NB4 (cell line): ENCODE measurements around the gene ADAP1.
A peak's percentile ranks its signal among the peaks of the same experiment; 100 is the strongest.

ENCODE experiments used
- DNase-seq: peaks from one replicate; pipeline ENCODE4 v3.0.0; 2010; ENCODE audit warnings: low read depth
- H3K4me3 ChIP-seq: one replicate; pipeline ENCODE4 v1.5.1; 2011; ENCODE audit warnings: mild to moderate bottlenecking, low read depth, low read length, moderate library complexity
- MYC ChIP-seq: IDR thresholded peaks from 2 replicates; pipeline ENCODE4 v1.6.1; 2011; ENCODE audit warnings: low read depth, low read length
- POLR2A ChIP-seq: IDR thresholded peaks from 2 replicates; pipeline ENCODE4 v1.6.1; 2011; ENCODE audit warnings: mild to moderate bottlenecking; ENCODE audit not compliant: insufficient read length; ENCODE audit errors: extremely low read depth
- TF ChIP-seq, protein P1 (sequence below): IDR thresholded peaks from one replicate; pipeline ENCODE4 v1.5.1; 2012; ENCODE audit warnings: low read depth, low read length
- TF ChIP-seq, protein P2 (sequence below): IDR thresholded peaks from 2 replicates; pipeline ENCODE4 v1.6.1; 2011; ENCODE audit warnings: low read depth, low read length

Gene ADAP1

DNA sequence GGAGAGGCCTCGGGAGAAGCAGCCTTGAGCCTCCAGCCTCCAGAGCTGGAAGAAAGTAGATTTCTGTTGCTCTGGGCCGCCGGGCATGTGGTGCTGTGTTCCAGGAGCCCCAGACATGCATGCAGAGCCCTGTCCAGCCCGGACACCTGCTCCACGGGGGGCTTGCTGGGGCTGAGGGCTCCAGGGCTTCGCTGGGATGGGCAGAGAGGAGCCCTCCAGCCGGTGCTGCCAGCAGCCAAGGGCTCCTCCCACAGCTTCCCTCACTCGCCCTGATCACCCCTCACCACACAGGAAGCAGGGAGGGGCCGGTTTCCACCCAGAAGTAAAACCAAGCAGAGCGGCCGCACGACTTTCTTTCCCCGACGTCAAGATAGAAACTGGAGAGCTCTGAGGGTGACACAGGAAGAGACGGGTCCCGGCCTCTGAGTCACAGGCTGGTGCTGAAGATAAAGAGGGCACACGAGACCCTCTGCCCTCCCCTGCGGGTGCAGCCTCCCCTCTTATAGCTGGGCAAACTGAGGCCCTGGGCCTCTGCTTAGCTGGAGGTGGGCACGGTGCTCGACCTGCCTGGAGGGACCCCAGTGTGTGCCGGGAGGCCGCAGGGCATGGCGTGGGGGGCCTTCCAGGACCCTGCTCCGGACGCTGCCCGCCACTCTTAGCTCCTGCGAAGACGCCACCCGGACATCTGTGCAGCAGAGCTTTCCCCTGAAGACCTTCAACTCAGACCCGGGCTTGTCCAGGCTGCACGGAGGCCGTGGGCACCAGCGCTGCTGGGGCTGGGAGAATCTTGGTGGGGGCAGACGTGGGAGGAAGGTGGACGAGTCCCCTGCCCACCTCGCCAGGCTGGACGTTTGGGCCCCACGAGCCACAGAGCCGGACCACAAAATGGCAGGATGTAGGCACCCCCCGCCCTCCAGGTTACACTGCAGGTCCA lies 31.1 kb downstream of the ADAP1 start:
- peak overlapping the region; percentile 21 for H3K4me3 ChIP-seq
- TF ChIP-seq, protein P1, sequence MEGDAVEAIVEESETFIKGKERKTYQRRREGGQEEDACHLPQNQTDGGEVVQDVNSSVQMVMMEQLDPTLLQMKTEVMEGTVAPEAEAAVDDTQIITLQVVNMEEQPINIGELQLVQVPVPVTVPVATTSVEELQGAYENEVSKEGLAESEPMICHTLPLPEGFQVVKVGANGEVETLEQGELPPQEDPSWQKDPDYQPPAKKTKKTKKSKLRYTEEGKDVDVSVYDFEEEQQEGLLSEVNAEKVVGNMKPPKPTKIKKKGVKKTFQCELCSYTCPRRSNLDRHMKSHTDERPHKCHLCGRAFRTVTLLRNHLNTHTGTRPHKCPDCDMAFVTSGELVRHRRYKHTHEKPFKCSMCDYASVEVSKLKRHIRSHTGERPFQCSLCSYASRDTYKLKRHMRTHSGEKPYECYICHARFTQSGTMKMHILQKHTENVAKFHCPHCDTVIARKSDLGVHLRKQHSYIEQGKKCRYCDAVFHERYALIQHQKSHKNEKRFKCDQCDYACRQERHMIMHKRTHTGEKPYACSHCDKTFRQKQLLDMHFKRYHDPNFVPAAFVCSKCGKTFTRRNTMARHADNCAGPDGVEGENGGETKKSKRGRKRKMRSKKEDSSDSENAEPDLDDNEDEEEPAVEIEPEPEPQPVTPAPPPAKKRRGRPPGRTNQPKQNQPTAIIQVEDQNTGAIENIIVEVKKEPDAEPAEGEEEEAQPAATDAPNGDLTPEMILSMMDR, result no peak
- TF ChIP-seq, protein P2, sequence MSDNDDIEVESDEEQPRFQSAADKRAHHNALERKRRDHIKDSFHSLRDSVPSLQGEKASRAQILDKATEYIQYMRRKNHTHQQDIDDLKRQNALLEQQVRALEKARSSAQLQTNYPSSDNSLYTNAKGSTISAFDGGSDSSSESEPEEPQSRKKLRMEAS, result 0 out of 2 replicates have a peak, but pooled peaks have one; percentile 33
- peak; percentile 11 for TF ChIP-seq POLR2A
- peak; percentile 97 for DNase-seq

DNA sequence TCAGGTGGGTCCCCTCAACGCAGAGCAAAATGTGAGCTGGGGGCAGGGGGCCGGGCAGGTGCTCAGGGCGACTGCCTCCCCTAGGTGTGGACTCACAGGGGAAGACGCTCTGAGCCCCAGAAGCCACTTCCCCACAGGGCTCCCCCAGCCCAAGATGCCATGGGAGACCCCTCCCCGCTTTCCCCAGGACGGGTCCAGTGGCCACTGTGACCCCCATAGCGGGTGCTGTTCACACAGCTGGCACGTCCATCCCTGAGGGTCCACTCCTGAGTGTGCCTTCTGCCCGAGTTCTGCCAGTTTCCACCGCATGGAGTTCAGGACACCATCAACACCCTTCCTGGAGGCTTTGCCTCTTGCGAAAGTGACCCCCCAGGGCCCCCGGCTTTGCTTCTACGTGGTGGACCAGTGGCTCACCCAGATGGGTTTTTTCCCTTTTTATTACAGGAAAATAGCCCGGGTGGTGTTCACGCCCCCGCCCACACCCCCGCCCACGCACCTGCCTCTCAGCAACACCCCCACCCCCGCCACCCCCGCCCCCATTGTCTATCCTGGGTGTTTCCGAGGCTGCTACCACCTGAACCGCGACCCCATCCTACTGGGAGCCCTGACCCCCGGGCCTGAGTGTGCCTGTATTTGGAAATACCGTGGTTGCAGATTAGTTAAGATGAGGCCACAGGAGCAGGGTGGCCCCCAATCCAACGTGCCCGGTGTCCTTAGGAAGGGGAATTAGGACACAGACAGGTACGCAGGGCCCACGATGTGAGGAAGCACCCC lies 32.0 kb downstream of the ADAP1 start:
- H3K4me3 ChIP-seq, result peak overlapping the region; percentile 11
- peak; percentile 82 for DNase-seq
- TF ChIP-seq, protein P2, result peak; percentile 16; the same call in 1 of the 2 replicates
- TF ChIP-seq, protein P1, result no peak

DNA sequence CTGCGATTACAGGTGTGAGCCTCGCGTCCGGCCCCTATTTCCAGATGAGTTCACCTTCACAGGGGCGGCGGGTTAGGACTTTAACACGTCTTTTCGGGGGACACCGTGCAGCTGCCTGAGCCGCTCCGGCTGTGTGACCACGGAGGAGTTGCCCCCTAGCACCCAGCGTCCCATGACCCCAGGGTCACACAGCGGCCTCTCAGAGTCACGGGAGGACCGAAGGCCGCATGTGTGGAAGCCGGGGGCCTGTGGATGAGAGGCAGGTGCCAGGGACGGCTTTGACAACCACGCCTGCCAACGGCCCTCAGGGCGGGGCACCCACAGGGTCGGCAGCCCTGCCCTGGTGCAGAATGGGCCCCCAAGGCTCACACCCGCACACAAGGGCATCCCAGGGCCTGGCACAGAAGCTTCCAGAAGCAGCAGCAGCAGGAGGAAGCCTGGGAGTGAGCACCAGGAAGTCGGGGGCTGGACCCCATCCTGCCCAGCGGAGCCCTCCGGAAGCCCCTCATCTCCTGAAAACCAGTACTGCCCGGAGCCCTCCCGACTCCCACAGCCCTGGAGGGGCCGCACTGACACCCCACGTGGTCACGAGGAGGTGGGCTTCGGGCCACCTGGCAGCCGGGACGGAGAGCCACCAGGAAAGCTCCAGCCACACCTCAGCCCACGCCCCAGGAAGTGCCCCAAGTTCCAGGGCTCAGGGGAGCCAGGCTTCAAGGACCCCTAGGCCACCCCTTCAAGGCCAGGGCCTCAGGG lies 32.7 kb downstream of the ADAP1 start:
- H3K4me3 ChIP-seq, result no peak overlapping the region
- TF ChIP-seq, protein P1, result no peak
- TF ChIP-seq POLR2A (no peak), MYC (no peak)
- TF ChIP-seq, protein P2, result no peak
- no peak for DNase-seq

DNA sequence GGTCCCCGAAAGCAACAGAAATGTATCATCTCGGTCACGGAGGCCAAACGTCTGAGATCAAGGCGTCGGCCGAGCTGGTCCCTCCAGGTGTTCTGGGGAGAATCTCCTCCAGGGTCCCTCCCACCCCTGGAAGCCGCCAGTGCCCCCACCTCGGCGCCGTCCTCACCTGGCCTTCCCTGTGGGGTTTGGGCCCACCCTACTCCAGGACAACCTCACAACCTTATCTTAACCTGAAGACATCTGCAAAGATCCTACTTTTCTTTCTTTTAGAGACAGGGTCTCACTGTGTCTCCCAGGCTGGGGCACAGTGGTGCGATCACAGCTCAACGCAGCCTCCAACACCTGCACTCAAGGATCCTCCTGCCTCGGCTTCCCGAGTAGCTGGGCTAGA lies 33.4 kb downstream of the ADAP1 start:
- DNase-seq, result no peak
- TF ChIP-seq, protein P1, result no peak
- TF ChIP-seq, protein P2, result no peak
- TF ChIP-seq POLR2A (no peak), MYC (no peak)

DNA sequence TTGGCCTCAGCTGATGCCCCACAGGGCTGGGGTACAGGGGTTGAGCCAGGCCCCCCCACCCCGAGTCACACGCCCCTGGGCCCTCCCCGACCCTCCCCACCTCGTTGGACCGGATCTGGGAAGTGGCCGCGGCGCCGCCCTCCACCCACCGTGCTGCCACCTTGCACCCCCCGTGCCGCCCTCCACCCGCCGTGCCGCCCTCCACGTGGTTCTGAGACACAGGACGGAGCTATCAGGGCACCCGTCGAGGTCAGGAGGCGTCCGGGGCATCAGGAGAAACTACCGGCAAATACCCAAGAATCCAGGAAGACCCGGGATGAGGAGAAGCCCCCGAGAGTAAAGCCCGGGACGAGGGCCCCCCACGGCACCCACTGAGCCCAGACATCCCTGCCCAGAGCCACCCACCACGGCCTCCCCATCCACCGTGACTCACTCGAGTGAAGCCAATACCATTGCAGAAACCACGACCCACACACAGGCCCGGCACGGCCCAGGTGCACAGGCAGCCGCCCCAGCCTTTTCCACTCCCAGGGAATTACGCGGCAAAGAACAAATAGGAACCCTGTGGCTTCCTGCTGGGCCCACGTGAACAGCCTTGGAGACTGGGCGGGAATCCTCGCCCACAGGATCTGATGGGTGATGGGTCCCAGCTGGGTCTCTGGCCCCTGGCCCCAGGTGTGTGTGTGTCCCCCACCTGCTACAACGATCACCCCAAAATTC lies 34.0 kb downstream of the ADAP1 start:
- H3K4me3 ChIP-seq, result no peak overlapping the region
- TF ChIP-seq, protein P2, result no peak
- TF ChIP-seq MYC (no peak), POLR2A (no peak)
- TF ChIP-seq, protein P1, result no peak
- no peak for DNase-seq

More for the DNA sequence above, 33.4 kb downstream of the ADAP1 start:
- H3K4me3 ChIP-seq, result no peak overlapping the region
